HG03432 (cell line): ENCODE data around the gene TCF7L1.

Experiments used
- ATAC-seq: cut with Tn5 transposase; IDR thresholded peaks from one replicate; pipeline ENCODE4 v1.9.1; 2021; ENCODE audit warnings: mild to moderate bottlenecking, moderate library complexity; ENCODE audit not compliant: unreplicated experiment

Gene TCF7L1

DNA sequence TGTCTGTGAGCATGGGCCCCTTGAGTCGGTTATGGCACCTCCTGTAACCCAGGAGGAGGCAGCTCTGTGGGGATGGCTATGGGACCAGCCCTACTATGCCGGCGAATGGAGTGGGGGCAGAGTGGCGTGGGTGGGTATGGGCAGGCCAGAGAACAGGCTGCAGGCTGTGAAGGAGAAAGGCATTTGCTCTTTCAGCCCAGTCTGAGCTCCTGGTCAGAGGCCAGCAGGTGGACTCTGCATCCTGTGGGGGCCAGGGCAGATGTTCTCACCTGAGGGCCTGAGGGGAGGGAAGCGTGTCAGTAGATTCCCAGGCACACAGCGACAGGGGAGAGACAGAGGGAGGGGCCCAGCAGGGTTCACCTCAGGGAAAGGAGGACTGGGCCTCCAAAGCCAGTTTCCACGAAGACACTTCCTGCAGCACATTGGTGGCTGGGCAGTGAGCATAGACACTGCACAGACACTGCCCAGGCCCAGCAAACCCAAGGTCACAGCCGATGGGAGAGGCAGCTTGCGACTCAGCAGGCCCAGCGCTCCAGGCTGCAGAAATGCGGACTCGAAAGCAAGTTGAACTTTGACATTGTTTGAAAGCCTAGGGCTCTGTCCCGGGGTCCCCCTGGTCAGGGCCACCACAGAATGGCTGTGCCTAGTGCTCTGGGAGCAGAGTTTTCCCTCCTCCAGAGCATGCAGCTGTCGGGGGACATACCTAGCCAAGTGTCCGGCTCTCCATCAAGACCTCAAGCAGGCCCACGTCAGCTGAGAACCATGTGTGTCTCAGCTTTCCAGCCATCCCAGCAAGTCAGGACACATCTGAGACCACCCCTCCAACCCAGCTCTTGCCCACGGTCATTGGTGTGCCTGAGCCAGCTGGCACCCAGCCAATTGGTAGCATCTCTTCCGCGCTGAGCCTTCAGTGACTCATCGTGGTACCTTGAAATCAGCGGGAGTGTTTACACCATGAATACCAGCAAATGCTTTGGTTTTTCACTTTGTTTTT, 140.8 kb downstream of the TCF7L1 start:
- ATAC-seq = no peak

DNA sequence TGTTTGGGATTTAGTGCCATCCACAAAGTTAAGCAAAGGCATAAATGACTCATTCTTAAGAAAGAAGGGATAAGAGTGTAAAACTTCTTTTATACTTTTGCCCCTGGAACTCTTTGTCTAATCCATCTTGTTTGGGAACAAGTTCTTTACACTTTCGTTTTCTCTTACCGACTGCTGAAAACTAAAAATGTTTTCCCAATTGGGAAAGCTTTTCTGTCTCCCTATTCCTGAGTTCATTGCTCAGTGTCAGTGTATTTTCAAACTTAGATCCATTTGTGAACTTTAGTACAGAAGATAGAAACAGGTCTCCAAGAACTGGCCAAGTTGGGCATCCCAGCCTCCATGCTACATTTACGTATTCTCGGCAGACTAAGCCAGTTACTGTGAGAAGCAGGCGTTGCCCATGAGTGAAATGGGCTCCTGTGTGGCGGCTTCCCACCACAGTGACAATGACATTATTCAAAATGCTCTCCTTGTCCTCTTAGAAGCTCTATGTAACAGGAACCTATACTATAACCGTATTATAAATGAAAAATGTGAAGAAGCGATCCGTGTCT, 142.9 kb downstream of the TCF7L1 start:
- no peak for ATAC-seq

- ATAC-seq = no peak
Observed at GRCh38 chr2:85276571-85277118, 143.5 kb downstream of the TCF7L1 start.

GRCh38 chr2:85277416-85278158, 144.4 kb downstream of the TCF7L1 start:
- no peak for ATAC-seq

DNA sequence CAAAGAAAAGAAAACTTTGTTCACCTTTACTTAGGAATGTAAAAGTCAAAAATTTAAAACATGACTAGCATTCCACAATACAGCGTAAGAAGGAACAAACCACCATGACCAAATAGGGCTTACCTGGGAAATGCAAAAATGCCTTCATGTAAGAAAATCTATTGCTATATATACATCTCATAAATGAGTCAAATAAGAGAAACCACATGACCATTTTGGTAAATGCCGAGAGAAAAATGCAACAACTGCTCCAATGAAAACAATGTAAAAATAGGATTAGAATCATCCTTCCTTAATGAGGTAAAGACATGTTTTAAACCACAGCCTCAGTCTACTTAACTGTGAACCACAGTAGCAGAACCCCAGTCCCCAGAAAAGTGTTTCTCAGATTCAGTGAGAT, 145.2 kb downstream of the TCF7L1 start:
- ATAC-seq = no peak

DNA sequence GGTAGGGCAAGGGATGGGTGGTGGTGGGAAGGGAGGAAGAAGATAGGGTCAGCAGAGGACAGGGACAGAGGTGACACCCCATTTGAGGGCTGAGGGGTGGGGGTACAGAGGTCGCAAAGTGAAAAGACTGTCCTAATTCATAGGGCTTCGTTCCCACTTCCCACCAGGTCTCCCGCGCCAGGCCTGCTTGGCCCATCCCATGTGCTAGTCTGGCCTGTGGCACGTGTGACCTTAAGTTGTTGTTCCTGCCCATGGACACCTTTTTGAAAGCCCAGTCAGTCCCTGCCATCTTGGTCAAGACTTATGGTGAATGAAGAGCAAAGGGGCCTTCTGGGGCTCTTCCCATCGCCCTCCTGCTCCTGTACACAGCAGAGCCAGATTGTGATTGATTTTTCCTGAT, 148.4 kb downstream of the TCF7L1 start:
- no peak for ATAC-seq

DNA sequence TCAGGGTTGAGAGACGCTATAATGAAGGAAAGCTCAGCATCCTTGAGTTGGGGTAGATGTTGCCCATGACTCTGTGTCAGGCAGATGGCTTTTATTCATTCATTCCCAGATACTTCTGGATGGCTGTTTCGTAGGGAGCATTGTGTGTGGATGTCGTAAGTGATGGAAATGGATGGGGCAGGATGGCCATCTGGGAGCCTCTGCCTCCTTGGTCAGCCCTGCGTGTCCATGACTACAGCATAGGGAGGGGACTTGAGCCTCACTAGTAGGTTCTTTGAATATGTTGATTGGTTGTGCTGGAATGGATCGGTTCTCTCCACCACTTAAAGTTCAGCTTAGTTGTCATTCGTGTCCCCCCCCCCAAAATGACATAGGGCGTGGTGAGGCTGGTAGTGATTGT, 149.7 kb downstream of the TCF7L1 start:
- no peak for ATAC-seq

DNA sequence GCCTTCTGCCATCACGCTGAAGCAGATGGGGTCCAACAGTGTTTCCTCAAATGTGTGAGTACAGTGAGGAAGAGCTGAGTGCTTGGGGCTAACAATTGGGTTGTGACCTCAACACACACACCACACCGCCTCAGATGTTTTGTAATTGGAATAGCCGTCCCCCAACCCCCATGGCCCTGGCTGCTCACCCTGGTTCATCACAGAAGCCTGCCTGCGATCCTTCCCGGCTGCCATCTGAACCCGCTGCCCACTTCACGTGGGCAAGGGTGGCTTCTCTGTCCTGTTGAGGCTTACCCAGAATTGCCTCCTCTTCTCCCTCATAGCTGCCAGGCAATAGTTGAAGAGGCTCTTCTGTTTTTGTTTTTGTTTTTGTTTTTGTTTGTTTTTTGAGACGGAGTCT, 150.4 kb downstream of the TCF7L1 start:
- ATAC-seq = no peak

DNA sequence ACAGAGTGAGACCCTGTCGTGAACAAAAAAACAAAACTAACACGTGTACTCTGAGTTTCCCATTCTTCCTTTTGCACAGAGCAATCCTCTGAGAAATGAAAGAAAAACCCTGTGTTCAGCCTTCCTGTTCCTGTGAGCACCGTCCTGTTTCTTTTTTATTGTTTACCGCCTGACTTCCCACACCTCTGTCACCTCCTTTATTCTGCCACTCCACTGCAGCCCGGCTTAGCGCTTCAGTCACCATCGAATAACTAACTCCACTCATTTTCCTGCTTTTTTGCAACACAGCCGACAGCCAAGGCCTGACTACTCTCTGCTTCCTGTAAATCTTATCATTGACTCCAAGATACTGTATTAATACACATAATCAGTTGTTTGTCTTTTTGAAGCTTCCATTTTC, 153.7 kb downstream of the TCF7L1 start:
- ATAC-seq = no peak

DNA sequence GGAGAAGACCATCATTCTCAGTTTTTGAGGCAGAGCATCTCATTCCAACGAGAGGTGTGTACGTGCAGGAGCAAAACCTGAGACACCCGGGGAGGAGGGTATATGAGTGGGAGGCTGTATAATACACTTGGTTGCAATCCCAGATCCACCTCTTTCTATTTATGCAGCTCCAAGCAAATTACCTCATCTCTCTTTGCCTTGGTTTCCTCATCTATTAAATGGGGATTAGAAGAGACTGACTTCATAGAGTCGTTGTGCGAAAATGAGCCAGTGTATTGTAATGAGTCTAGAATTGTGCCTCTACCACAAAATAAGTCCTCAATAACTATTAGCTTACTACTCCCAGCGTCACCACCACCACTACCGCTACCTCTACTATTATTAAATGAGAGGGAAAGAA, 154.5 kb downstream of the TCF7L1 start:
- no peak for ATAC-seq

DNA sequence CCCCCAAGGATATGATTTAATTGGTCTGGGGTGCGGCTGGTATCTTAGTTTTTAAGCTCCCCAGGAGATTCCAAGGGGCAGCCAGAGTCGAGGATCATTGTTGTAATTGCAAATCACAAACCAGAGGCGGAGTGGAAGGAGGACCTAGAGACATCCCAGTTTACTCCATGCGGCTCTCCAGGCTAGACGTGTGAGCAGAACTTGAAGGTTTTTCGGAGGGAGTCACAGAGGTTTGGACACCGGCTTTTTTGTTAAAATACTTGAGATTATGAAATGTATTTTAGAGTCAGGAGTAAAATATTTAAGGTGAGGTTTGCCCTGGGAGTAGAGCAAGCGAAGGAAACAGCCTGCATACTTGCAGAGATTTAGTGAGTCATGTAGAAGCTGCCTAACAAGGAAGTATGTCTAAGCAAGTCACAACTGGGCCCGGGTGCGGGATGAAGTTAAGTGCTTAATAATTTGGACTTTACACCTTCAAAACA, 155.1 kb downstream of the TCF7L1 start:
- no peak for ATAC-seq

DNA sequence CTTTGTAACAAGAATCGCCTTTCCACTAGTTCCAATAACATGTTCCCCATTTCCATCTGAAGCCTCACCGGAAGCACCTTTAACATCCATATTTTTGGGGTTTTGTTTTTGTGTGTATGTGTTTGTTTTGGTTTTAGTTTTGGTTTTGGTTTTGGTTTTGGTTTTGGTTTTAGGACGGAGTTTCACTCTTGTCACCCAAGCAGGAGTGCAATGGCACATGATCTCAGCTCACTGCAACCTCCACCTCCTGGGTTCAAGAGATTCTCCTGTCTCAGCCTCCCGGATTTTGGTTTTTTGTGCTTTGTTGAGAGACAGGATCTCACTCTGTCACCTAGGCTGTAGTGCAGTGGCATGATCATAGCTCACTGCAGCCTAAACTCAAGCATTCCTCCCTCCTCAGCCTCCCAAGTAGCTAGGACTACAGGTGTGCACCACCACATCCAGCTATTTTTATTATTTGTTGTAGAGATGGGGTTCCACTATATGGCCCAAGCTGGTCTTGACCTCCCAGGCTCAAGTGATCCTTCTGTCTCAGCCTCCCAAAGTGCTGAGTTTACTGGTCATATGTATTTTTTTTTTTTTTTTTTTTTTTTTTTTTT, 158.3 kb downstream of the TCF7L1 start:
- no peak for ATAC-seq

DNA sequence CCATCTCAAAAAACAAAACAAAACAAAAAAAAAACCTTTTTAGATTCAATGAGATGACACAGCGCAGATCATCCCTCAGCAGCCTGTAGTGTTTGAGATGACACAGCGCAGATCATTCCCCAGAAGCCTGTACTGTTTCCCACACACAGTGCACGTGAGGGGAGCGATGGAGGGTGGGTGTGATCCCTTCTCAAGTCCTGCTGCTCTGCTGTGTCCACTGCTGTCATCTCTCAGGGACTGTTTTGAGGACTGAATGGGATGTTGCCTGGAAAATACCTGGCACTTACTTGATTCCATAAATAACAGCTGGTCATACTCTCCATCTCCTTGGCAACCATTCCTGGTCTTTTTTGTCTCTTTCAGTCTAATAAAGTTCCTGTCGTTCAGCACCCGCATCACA, 168.9 kb downstream of the TCF7L1 start:
- ATAC-seq = no peak

DNA sequence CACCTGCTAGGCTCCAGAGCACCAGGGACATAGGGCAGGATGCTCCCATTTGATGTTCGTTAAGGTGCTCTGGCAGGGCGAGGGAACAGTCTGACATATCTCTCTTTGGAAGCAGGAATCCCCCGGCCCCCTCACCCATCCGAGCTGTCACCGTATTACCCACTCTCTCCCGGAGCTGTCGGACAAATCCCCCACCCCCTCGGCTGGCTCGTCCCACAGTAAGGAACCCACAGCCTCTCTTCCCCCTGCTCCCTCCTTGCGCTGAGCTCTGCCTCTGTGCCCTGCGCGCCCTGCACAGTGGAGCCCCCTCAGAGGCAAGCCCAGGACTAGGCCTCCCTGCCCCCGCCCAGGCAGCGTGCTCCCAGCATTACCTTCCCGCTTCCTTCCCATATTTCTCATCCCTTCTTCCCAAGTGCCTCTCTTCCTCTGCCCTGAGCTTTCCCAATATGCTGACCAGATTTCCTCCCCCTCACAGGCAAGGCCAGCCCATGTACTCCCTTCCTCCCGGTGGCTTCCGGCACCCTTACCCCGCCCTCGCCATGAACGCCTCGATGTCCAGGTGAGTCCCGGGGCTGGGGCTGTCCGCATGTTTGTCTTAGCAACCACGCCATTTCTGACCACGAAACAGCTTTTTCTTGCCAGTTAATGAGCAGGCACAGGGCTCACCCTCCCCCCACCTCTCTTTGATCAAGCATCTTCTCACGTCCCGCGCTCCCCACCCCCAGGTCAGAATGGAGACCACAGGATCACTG, 170.8 kb downstream of the TCF7L1 start:
- no peak for ATAC-seq

GRCh38 chr2:85307527-85307897, 174.3 kb downstream of the TCF7L1 start:
- no peak for ATAC-seq

GRCh38 chr2:85308201-85308600, 175.0 kb downstream of the TCF7L1 start:
- no peak for ATAC-seq

GRCh38 chr2:85308896-85309555, 175.8 kb downstream of the TCF7L1 start:
- no peak for ATAC-seq

GRCh38 chr2:85309699-85310321, 176.6 kb downstream of the TCF7L1 start:
- ATAC-seq = peak; percentile 29

DNA sequence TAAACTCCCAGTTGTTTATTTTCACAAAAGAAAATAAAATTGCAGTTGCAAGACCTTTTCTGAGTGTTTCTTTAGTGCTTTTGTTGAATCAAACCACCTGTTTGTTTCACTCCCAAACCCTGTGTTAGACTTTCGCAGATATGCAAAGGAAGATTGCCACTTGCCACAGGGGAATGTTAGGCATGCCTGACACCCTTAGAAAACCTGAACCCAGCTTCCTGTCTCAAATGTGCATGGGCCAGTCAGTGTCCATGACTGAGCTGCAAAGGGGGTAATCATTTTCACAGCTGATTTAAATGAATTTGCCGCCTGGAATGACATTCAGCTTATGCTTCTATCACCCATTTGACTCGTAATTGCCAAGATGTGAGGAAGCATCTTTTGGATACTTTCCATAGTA, 177.1 kb downstream of the TCF7L1 start:
- peak; percentile 58 for ATAC-seq
